GM10847 (cell line): ENCODE data around the gene SF3B4.

ENCODE experiments used
- POLR2A ChIP-seq: IDR thresholded peaks from 2 replicates; pipeline ENCODE4 v1.6.1; 2011; ENCODE audit not compliant: insufficient read length; ENCODE audit errors: extremely low read depth

SF3B4 gene, protein sequence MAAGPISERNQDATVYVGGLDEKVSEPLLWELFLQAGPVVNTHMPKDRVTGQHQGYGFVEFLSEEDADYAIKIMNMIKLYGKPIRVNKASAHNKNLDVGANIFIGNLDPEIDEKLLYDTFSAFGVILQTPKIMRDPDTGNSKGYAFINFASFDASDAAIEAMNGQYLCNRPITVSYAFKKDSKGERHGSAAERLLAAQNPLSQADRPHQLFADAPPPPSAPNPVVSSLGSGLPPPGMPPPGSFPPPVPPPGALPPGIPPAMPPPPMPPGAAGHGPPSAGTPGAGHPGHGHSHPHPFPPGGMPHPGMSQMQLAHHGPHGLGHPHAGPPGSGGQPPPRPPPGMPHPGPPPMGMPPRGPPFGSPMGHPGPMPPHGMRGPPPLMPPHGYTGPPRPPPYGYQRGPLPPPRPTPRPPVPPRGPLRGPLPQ

DNA sequence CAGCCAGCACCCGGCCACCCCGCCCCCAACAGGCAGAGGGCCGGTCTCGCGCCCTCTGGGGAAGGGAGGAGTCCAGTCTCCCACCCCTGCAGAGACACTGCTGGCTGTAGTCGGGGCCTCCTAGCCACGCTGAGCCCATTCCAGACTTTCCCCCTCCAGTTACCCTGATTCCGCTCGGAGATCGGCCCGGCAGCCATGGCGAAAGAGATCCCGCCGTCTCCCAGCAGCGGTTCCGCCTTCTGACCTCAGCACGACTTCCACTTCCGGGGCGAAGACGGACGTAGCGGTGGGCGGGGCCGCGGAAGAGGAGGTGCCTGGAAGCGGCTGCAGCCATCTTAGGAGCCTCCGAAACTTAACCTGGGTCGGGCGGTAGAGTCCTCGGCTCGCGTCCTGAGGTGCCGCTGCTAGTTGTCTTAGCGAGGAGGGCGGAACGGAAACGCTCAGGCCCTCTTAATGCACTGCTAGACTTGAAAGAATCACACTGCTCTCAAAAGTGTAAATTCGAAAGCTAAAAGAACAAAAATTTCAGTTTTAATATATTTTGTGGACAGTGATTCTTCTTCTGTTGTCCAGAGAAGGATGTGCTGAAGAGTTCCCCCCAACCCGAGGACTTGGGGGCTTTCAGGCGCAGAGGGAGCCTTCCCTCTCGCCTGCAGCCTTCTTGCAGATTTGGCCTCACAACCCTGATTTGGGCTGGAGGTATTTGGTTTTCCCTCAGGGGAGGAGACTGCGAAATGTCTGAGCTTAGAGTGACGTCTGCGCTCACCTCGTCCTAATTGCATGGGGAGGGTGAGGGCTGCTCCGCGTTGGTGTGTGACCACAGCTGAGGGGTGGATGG lies at the start of gene SF3B4:
Gene SF3B4 (minus strand): TSS at position 241 of the 838 bp plus-strand sequence. CDS start 44 bp downstream, at position 197.
- peak; percentile 86 for TF ChIP-seq POLR2A

DNA sequence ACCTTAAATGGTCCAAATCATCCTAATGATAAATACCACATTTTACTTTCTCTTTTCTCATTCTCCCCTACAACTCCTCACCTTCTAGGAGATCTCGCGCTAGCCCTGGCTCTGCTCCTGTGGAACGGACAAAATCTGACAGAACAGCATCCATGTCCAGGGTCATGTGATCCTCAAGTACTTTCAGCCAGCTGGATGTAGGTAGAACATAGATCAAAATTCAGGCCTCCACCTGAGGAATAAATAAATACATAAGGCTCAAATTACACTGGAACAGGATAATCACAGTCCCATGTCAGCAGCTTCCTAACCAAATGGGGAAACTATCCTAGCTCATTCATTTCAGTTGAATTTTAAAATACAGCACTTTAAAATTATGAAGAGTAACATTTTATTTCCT lies 49.7 kb upstream of the SF3B4 start:
- TF ChIP-seq POLR2A: no peak

DNA sequence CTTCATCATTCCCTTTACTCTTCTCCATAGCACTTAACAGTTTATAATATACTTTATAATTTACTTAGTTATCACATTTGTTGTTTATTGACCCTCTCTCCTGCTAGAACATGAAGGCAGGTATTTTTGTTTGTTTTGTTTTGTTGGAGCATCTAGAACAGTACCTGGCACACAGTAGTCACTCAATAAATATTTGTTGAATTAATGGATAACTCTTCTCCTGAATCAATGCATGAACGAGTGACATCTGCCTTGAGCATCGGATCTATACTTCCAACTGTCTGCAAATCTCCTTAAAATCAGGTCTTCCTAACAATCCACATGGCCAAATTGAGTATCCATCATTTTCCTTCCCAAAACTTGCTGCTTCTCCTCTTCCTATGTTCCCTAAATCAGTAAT lies 44.9 kb upstream of the SF3B4 start:
- no peak for TF ChIP-seq POLR2A

DNA sequence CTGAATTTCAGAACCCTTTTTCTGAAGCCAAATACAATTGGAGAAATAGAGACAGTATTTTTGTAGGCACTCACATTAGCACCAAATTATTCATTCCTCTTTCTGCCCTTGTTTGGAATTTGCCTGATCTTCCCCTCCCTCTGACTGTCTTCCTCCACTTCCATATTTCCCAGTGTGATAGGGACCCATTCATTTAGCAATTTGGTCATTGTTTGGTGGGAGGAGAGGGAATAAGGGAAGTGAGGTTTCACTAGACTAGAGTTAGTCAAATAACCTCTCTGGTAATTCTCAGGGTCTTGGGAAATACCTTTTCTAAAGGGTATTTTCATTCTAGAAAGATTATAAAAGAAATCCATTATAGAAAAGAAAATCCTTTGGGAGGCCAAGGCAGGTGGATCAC lies 40.0 kb upstream of the SF3B4 start:
- no peak for TF ChIP-seq POLR2A

DNA sequence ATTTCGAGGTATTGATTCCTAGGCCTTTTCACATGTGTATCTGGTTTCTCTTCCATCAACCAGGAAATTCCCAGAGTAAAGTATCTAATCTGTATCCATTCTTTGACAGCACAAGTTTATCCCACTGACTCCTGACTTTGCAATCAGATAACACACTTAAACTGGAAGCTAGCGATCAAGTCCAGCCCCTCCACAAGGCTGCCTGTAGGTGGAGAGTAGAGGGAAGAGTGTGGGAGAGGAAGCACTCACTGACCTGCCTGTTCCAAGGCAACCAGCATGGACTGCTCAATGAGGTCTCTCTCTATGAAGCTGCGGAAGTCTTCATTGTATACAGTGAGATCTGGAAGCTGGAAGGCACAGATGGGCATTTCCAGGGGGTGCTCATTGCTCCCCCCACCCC lies 39.4 kb upstream of the SF3B4 start:
- no peak for TF ChIP-seq POLR2A

DNA sequence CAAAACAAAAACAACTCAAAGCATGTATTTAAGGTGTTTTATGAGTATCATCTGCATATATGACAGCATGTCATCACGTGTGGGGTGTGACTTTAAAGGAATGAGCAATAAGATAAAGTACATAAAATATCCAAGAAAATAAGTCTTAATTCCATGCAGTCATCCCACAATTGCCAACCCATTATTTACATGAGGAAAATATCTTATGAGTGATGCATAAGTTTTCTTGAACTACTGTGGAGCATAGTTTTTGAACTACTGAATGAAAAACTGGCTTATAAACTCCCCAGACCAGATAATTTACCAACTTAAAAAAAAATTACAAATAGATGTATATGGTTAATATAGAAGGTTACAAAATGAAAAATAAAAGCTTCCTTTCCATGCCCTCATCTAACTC lies 38.8 kb upstream of the SF3B4 start:
- no peak for TF ChIP-seq POLR2A

DNA sequence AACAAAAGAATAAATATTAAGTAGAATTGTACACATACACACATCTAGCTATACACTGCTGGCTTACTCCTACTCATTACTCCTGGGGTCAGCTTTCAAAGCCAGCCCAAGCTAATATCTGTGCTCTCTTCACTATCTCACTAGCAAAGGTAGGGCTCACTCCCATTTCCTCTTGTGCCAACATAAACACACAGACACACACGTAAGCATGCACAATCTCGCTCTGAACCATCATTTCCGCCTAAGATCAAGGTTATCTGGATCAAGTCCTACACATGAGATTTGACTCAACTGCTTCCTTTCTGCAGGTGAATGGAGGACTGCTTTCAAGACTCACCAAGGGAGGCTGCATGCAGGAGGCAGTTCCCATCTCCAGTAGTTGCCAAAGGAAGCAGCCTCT lies 37.8 kb upstream of the SF3B4 start:
- no peak for TF ChIP-seq POLR2A

DNA sequence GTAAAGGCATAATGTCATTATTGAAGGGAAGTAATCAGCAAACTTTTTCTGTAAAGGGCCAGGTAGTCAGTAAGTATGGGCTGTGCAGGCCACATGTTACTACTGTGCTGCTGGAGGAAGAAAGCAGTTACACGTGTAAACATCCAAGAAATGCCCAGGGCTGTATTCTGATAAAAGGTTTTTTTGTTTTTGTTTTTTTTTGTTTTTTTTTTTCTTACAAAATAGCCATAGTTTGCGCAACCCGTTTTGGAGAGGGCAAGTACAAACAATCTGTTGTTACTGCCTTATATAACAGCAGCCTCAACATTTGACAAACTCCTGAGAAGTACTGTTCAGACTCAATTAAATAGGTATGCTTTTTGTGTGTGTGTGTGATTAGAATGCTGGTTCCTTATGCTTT lies 35.8 kb upstream of the SF3B4 start:
- TF ChIP-seq POLR2A: no peak

DNA sequence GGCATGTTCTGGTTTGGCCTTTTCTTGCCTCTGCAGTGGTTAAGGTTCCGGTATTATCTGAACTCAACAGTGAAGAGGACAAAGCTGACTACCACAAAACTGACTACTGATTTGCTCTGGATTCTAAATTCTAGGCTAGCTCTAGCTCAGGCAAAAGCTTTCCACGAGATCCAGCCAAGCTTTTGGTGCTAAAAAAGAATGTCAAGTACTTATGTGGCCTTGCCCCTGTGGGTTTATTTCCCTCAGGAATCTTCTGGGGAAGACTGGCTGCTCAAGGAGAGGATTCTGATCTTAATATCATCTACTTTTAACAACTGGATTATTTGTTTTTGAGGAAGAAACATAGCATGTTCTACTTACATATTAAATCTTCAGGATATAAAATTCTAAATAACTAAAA lies 35.1 kb upstream of the SF3B4 start:
- TF ChIP-seq POLR2A: no peak

DNA sequence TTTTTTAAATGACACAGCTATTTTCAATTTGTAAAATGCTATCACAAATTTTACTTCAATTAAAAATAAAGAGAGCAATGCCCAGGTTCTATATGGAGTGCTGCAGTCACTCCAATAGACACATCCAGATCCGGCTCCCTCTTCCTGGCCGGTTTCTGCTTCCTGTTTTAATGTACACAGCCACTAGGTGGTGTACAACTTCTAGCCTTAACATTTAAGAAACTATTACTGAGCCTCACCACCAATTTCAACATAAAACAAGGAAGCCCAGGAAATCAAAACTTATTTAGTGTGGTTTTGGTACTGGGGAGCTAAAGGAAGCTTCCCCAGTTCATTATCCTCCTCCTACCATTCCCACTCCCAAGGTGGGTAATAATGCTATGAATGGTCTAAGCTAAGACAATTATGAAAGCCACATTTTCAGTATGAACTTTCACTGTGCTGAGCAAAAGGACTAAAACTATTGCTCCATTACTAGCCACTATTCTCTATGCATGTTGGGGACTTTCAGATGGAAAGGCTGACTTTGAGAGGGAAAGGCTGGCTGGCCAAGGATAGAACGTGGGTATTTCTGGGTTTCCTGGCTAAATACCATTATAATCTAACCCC lies 34.5 kb upstream of the SF3B4 start:
- TF ChIP-seq POLR2A: no peak

DNA sequence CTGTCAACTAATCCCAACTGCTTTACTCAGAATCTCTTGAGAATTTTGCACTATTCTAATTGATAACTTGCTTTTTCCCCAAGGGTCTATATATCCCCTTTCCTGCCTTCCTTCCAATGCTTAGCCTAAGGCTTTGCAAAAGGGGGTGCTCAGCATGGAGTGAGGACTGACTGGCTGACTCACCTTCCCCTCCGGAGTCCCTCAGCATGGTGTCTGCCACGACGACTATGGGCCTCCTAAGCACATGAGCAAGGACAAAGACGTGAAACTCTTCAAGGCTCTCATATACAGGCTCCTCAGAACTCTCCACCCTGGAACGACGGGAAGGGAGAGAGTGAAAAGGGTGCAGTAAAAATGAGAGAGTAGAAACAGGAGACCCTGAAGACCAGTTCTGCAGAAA lies 22.3 kb upstream of the SF3B4 start:
- TF ChIP-seq POLR2A: no peak

DNA sequence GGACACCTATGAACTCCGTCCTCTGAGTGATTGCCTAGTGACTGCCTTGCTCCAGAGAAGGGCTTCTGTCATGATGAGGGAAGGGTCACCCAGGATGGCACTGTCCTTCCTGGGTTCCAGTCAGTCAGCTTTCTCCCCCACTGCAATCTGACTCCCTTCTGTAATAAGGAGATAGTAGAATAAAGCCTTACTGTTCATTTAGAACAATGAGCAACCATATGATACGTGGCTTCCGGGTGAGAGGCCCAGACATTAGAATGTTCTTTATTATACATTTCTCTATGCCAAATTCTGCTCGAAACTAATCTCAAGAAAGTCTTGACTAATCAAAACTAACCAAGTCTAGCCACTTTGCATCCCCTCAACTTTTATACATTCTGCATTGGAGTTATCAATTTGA lies 17.6 kb upstream of the SF3B4 start:
- TF ChIP-seq POLR2A: no peak

DNA sequence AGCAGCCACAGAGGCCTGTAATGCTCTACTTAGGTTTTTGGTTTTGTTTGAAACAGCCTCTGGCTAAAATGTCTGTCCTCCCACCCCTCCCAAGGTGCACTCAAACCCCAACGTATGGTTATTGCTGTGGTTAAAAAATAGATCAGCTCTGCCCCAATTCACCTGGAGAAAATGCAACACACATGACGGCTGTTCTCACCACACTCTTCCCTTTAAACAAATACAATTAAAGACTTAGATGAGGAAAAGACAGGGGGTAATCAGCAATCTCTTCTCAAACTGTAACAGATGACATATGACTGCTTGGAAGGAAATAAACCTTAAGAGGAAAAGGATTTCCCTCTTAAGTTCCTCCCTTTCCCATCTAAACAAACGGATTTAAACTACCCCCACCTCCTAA lies 15.3 kb upstream of the SF3B4 start:
- TF ChIP-seq POLR2A: no peak

DNA sequence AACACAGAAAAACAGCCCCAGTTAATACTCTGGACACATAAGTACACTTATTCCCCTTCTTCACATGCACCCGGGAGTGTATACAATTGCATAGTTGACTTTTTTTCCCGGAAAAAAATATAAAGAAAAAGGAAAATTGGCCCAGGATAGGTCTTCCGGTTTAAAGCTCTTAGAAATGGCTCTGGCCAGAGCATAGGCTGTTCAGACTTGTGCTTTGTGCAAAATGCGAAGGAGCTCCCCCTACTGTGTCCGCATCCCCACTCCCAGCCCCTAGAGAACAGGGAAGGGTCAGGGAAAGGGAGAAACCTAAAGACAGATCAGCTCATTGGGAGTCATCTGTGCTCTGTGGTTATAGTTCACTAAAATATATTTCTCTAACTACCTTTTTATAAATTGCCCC lies 14.6 kb upstream of the SF3B4 start:
- no peak for TF ChIP-seq POLR2A

DNA sequence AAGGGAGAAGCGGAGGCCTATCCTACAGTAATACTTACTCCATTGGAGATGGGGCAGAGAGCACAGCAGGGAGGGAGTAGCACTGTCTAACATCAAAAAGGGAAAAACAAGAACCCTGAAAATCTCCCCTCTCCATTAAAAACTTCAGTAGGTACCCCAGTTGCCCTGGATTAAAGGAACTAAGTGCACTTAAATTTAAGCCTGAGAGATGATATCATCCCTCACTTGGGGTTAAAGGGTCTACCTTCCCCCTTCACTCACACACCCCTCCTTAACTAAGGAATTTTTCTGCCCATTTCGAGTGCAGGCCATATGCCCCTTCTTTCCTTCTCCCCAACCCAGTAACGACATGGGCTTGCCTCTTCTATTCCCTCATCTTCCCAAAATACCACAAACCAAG lies 12.8 kb upstream of the SF3B4 start:
- no peak for TF ChIP-seq POLR2A

DNA sequence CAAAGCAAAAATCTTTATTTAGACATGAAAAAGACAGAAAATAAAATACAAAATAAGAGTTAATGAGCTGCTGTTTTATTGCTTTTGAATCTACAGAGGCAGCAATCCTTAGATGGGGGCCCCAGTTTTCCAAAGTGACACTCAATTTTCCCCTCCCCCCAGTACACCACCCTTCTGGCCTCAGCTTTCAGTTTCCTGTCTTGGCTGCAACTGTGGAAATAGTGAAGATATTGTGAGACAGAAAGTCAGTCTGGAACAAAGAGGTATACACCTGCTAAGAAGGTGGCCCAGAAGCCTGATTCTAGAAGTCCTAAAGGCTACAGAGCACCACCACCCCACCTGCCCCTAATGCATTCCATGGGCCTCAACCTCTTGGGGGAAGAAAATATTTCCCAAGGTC lies 10.2 kb upstream of the SF3B4 start:
- no peak for TF ChIP-seq POLR2A
